ENCODE results near the gene NAA40. TPM values are rescaled to one million over a fixed set of nuclear protein-coding genes. Genes with fewer than 3 reads are reported as not detected.
"Not testable (repeated sequence)": the region's sequence is repeated elsewhere in the genome, so short reads cannot be mapped to it uniquely, and the experiment has no call there.

NAA40 gene
- total RNA-seq, 4 donors from 2014 or later = 27.6 to 46.4 (median 34.5) TPM

GRCh38 chr11:63951779-63952536 is 13.2 kb downstream of the NAA40 start:
- Histone ChIP-seq H3K4me3 (replicated peaks in 1 of 3) (no peak overlapping the region), H3K4me1 (no peaks in the 10 kb centered on the region), H3K36me3 (peaks cover 25 to 33% of the 10 kb centered on the region in 2 donors), H3K27me3 (no peaks in the 10 kb centered on the region), H3K27ac (no peak overlapping the region), H3K9me3 (no peaks in the 10 kb centered on the region)
- no peak for DNase-seq
- TF ChIP-seq CTCF (IDR thresholded peaks at IDR 0.05) (no peak), POLR2A (IDR thresholded peaks at IDR 0.05) (no peak)
- intact Hi-C loops (cut with DNase I) = no loop called here
- WGBS, 2 donors = 80 to 86% methylated on average over 20 of the region's 20 CpGs

GRCh38 chr11:63952570-63952969 is 13.8 kb downstream of the NAA40 start:
- TF ChIP-seq CTCF (IDR thresholded peaks at IDR 0.05) (no peak), POLR2A (IDR thresholded peaks at IDR 0.05) (no peak)
- intact Hi-C loops (cut with DNase I) = no loop called here
- Histone ChIP-seq H3K36me3 (peaks cover 25 to 33% of the 10 kb centered on the region in 2 donors), H3K27ac (no peak overlapping the region), H3K4me3 (replicated peaks in 1 of 3) (no peak overlapping the region), H3K4me1 (no peaks in the 10 kb centered on the region), H3K9me3 (no peaks in the 10 kb centered on the region), H3K27me3 (no peaks in the 10 kb centered on the region)
- DNase-seq = no peak
- 96 to 100% methylated on average over 4 of the region's 4 CpGs for WGBS, 2 donors

- DNase-seq = no peak
- TF ChIP-seq CTCF (IDR thresholded peaks at IDR 0.05) (no peak), POLR2A (IDR thresholded peaks at IDR 0.05) (no peak)
- no peaks in the 10 kb centered on the region for H3K27me3 ChIP-seq
- no peak overlapping the region for H3K4me3 ChIP-seq (replicated peaks in 1 of 3)
- H3K4me1 ChIP-seq = no peaks in the 10 kb centered on the region
- 88 to 97% methylated on average over 2 to 4 of the region's 5 CpGs for WGBS, 2 donors
- no peak overlapping the region for H3K27ac ChIP-seq
- H3K9me3 ChIP-seq = no peaks in the 10 kb centered on the region
- H3K36me3 ChIP-seq = peaks cover 20 to 28% of the 10 kb centered on the region in 2 donors
- intact Hi-C loops (cut with DNase I) = no loop called here
Measured at GRCh38 chr11:63958008-63958407, 19.2 kb downstream of the NAA40 start.

- no peak overlapping the region for H3K4me3 ChIP-seq (replicated peaks in 1 of 3)
- no peaks in the 10 kb centered on the region for H3K36me3 ChIP-seq
- intact Hi-C loops (cut with DNase I) = no loop called here
- DNase-seq = no peak
- H3K9me3 ChIP-seq = no peaks in the 10 kb centered on the region
- TF ChIP-seq POLR2A (IDR thresholded peaks at IDR 0.05) (no peak), CTCF (IDR thresholded peaks at IDR 0.05) (no peak)
- H3K4me1 ChIP-seq = no peaks in the 10 kb centered on the region
- no peaks in the 10 kb centered on the region for H3K27me3 ChIP-seq
- H3K27ac ChIP-seq = no peak overlapping the region
- WGBS, 2 donors = 35% methylated on average over 12 to 19 of the region's 19 CpGs
Measured at GRCh38 chr11:63961608-63962412, 23.0 kb downstream of the NAA40 start.

- H3K36me3 ChIP-seq; H3K4me1 ChIP-seq; H3K4me3 ChIP-seq (replicated peaks in 1 of 3); intact Hi-C loops (cut with DNase I); H3K27ac ChIP-seq; DNase-seq; H3K27me3 ChIP-seq; H3K9me3 ChIP-seq: not testable (repeated sequence)
- 95 to 96% methylated on average over 4 of the region's 4 CpGs for WGBS, 2 donors
Measured at GRCh38 chr11:63963895-63964294, 25.1 kb downstream of the NAA40 start.
